K562 (cell line): ENCODE data around the gene TEP1. TPM values are rescaled to one million over a fixed set of nuclear protein-coding genes. Genes with fewer than 3 reads are reported as not detected.

ENCODE experiments used
- CREB3 ChIP-seq: fragments of 450-650 bp; conservative IDR thresholded peaks from 2 replicates; pipeline ENCODE4 v1.6.1; 2016; ENCODE audit warnings: missing genetic modification characterization, low read depth, mild to moderate bottlenecking, missing compliant biosample characterization, moderate library complexity
- EP400 ChIP-seq: fragments of 450-650 bp; IDR thresholded peaks from 2 replicates; pipeline ENCODE4 v1.6.1; 2017; ENCODE audit warnings: antibody characterized with exemption, mild to moderate bottlenecking, moderate library complexity
- FOXP1 ChIP-seq: sonication (generic); formaldehyde crosslinking; IDR thresholded peaks from 2 replicates; pipeline ENCODE4 v1.8.0; 2022; ENCODE audit warnings: mild to moderate bottlenecking, missing genetic modification reagents
- IFI16 ChIP-seq: fragments of 250-450 bp; sonication (Bioruptor Pico); IDR thresholded peaks from 2 replicates; pipeline ENCODE4 v2.1.2; 2022; ENCODE audit warnings: mild to moderate bottlenecking, inconsistent platforms
- JUN ChIP-seq, 2 experiments: sonication (generic) in 1 of 2; formaldehyde crosslinking in 1 of 2; IDR thresholded peaks; 2 replicates each; pipeline versions ENCODE4 v1.6.1 to v1.8.0; 2012 to 2022; ENCODE audit warnings: borderline replicate concordance in 2 of 2, mild to moderate bottlenecking in 2 of 2, improper control_type of control experiment in 1 of 2, low read depth in 1 of 2, low read length in 1 of 2, missing genetic modification reagents in 1 of 2
- KLF6 ChIP-seq: fragments of 250-450 bp; sonication (Bioruptor Pico); IDR thresholded peaks from 2 replicates; pipeline ENCODE4 v1.4.0; 2020; ENCODE audit warnings: mild to moderate bottlenecking, moderate library complexity, borderline replicate concordance
- MYC ChIP-seq, 2 experiments: fragments of 250-450 bp in 1 of 2; sonication (Bioruptor Pico) in 1 of 2; IDR thresholded peaks; 2 replicates each; pipeline versions ENCODE4 v1.5.1 to v1.6.1; 2012 to 2021; ENCODE audit warnings: low read depth in 2 of 2, borderline replicate concordance in 1 of 2, improper control_type of control experiment in 1 of 2, low read length in 1 of 2, mild to moderate bottlenecking in 1 of 2, moderate library complexity in 1 of 2
- POLR2B ChIP-seq: fragments of 450-650 bp; IDR thresholded peaks from 2 replicates; pipeline ENCODE4 v1.6.1; 2018; ENCODE audit warnings: low read depth; ENCODE audit not compliant: partially characterized antibody
- RBM25 ChIP-seq: fragments of 200-400 bp; formaldehyde crosslinking; IDR thresholded peaks from 2 replicates; pipeline ENCODE4 v1.6.1; 2018; ENCODE audit warnings: low read length, low read depth, moderate library complexity; ENCODE audit not compliant: severe bottlenecking
- SLC30A9 ChIP-seq: fragments of 250-450 bp; sonication (Bioruptor Pico); IDR thresholded peaks from 2 replicates; pipeline ENCODE4 v1.8.0; 2022; ENCODE audit warnings: mild to moderate bottlenecking, moderate library complexity
- SRF ChIP-seq, 2 experiments: fragments of 250-450, 450-650 bp in 1 of 2; sonication (Bioruptor Pico) in 1 of 2; sonication (generic) in 1 of 2; formaldehyde crosslinking; IDR thresholded peaks; 2 replicates each; pipeline versions ENCODE4 v1.5.0 to v1.5.1; 2020 to 2022; ENCODE audit warnings: mild to moderate bottlenecking in 1 of 2, missing genetic modification reagents in 1 of 2
- SUPT5H ChIP-seq: fragments of 450-650 bp; IDR thresholded peaks from 2 replicates; pipeline ENCODE4 v1.6.1; 2016
- TOE1 ChIP-seq, 2 experiments: fragments of 450-650 bp in 1 of 2; sonication (generic) in 1 of 2; formaldehyde crosslinking in 1 of 2; IDR thresholded peaks; 2 replicates each; pipeline versions ENCODE4 v1.7.1 to v1.8.0; 2016 to 2022; ENCODE audit warnings: borderline replicate concordance in 2 of 2, mild to moderate bottlenecking in 2 of 2, antibody characterized with exemption in 1 of 2, inconsistent platforms in 1 of 2, low read depth in 1 of 2, missing genetic modification reagents in 1 of 2, moderate library complexity in 1 of 2
- ZMIZ1 ChIP-seq, 2 experiments: fragments of 150-350 bp in 1 of 2; IDR thresholded peaks; 2 replicates each; pipeline ENCODE4 v1.6.1; 2012 to 2016; ENCODE audit warnings: low read depth in 2 of 2, low read length in 2 of 2, mild to moderate bottlenecking in 1 of 2, moderate library complexity in 1 of 2
- ZNF133 ChIP-seq: fragments of 250-450 bp; sonication (Bioruptor Pico); IDR thresholded peaks from 2 replicates; pipeline ENCODE4 v1.4.0; 2020; ENCODE audit warnings: mild to moderate bottlenecking
- ZNF644 ChIP-seq: fragments of 200-800 bp; sonication (Bioruptor generic); IDR thresholded peaks from 2 replicates; pipeline ENCODE4 v1.6.1; 2016; ENCODE audit warnings: low read depth, missing genetic modification characterization, missing compliant biosample characterization
- ZNF764 ChIP-seq: fragments of 250-450 bp; sonication (Bioruptor Pico); IDR thresholded peaks from 2 replicates; pipeline ENCODE4 v1.4.0; 2020; ENCODE audit warnings: low read depth, mild to moderate bottlenecking, moderate library complexity
- polyA plus RNA-seq, 8 experiments: library from polyadenylated mRNA; depleted of rRNA in 4 of 8; stranded (reverse) in 5 of 8; unstranded in 3 of 8; fragments of >200 nt; fragmentation: Nextera tagmentation in 2 of 8; fragmentation: Illumina TruSeq in 1 of 8; extraction: Ambion mirVana in 2 of 8; extraction: Trizol in 1 of 8; gene quantifications; 2 replicates each; pipeline versions ENCODE4 v1.2.1 to v1.2.3, GENCODE V29; 2011 to 2014; ENCODE audit warnings: inconsistent platforms in 1 of 8, missing spikeins in 1 of 8
- total RNA-seq, 7 experiments: library from RNA; depleted of rRNA in 6 of 7; stranded (reverse); fragments of >200 nt in 6 of 7; fragmentation: Illumina TruSeq in 2 of 7; extraction: Trizol in 2 of 7; gene quantifications; 2 replicates each; pipeline versions ENCODE4 v1.2.1 to v1.2.3, GENCODE V29; 2011 to 2021; ENCODE audit warnings: low replicate concordance in 1 of 7

The TEP1 gene
- total and polyA plus RNA-seq, 9 of the 15 experiments (the other 6 are each of a cell fraction or from before 2014, with no cell fraction given) = 1.0 to 12.2 (median 7.1) TPM

GRCh38 chr14:20461225-20462141, 48.2 kb upstream of the TEP1 start, which contains the start of gene PIP4P1 (continued):
- TF ChIP-seq SRF (CRISPR knock-in tag; IDR thresholded peaks at IDR 0.05) (peak in 1 of 2 experiments; percentile 56; a peak in 1 of 4 replicates), POLR2B (peak; percentile 76), SLC30A9 (CRISPR knock-in tag) (no peak), MYC (IDR thresholded peaks at IDR 0.05; ENCODE audit: low read depth, low read length) (peak; percentile 79), MYC (CRISPR knock-in tag; IDR thresholded peaks at IDR 0.05; ENCODE audit: borderline replicate concordance, low read depth) (no peak), SUPT5H (peak; percentile 84), ZNF644 (peak; percentile 90), ZMIZ1 (IDR thresholded peaks at IDR 0.05; ENCODE audit: low read depth in 2 of 2, low read length in 2 of 2) (no peak), JUN (IDR thresholded peaks at IDR 0.05; ENCODE audit: borderline replicate concordance, low read depth, low read length) (peak; percentile 66; the same call in 1 of the 2 replicates), JUN (CRISPR knock-in tag; IDR thresholded peaks at IDR 0.05; ENCODE audit: borderline replicate concordance) (no peak), CREB3 (tag) (0 out of 2 replicates have a peak, but pooled peaks have one; percentile 54), ZNF133 (CRISPR knock-in tag) (no peak), IFI16 (no peak), FOXP1 (CRISPR knock-in tag) (0 out of 2 replicates have a peak, but pooled peaks have one; percentile 30), RBM25 (peak; percentile 61), TOE1 (IDR thresholded peaks at IDR 0.05; ENCODE audit: borderline replicate concordance) (peak; percentile 100), TOE1 (CRISPR knock-in tag; IDR thresholded peaks at IDR 0.05; ENCODE audit: borderline replicate concordance, low read depth) (no peak), KLF6 (CRISPR knock-in tag) (0 out of 2 replicates have a peak, but pooled peaks have one; percentile 42), EP400 (peak; percentile 85), ZNF764 (CRISPR knock-in tag) (no peak)
